IMR-90 (cell line): ENCODE results near the gene PRR5L. TPM values are rescaled to one million over a fixed set of nuclear protein-coding genes. Genes with fewer than 3 reads are reported as not detected.

Experiments
- ATAC-seq: fragments of 200-7000 bp; cut with Tn5 transposase; 2 replicates; pipeline ENCODE4 v1.9.1; 2020; ENCODE audit warnings: low read depth, mild to moderate bottlenecking, moderate library complexity
- BruUV-seq: library from RNA; stranded (reverse); fragments of 400-500 nt; replicated peaks from 2 replicates; lab custom pipeline; 2021; lab: Mats Ljungman, UMichigan
- CTCF ChIA-PET: fragments of 300-600 bp; formaldehyde crosslinking; extraction: SDS; loops from one replicate; lab custom pipeline; 2021; ENCODE audit warnings: antibody characterized with exemption; lab: Yijun Ruan, JAX
- POLR2A ChIA-PET: fragments of 300-600 bp; sonication (Branson Sonifier 250); formaldehyde crosslinking; loops from one replicate; lab custom pipeline; 2022; ENCODE audit warnings: antibody characterized with exemption; ENCODE audit not compliant: unreplicated experiment; lab: Charles Lee
- DNase-seq: peaks from one replicate; pipeline ENCODE4 v3.0.0; 2013
- H2AFZ ChIP-seq: replicated peaks from 2 replicates; pipeline ENCODE3; 2013; ENCODE audit warnings: low read length, mild to moderate bottlenecking; ENCODE audit not compliant: poor library complexity
- H2AK5ac ChIP-seq: 2 replicates; pipeline ENCODE4 v1.6.1; 2013; ENCODE audit warnings: low read depth, low read length, inconsistent platforms
- H2AK9ac ChIP-seq: replicated peaks from 2 replicates; pipeline ENCODE3; 2013; ENCODE audit warnings: mild to moderate bottlenecking, low read depth, low read length, moderate library complexity; ENCODE audit not compliant: poor library complexity
- H2BK120ac ChIP-seq: 2 replicates; pipeline ENCODE4 v1.6.1; 2013; ENCODE audit warnings: low read depth, low read length, inconsistent platforms
- H2BK15ac ChIP-seq: 3 replicates; pipeline ENCODE4 v1.6.1; 2013; ENCODE audit warnings: low read depth, low read length, inconsistent platforms
- H2BK20ac ChIP-seq: 2 replicates; pipeline ENCODE4 v1.6.1; 2013; ENCODE audit warnings: low read depth, mild to moderate bottlenecking, inconsistent platforms, low read length, moderate library complexity
- H2BK5ac ChIP-seq: 2 replicates; pipeline ENCODE4 v1.6.1; 2013; ENCODE audit warnings: mild to moderate bottlenecking, low read depth, low read length, inconsistent platforms; ENCODE audit not compliant: poor library complexity, severe bottlenecking
- H3K14ac ChIP-seq: replicated peaks from 2 replicates; pipeline ENCODE4 v1.6.1; 2013; ENCODE audit warnings: low read depth, low read length, inconsistent platforms
- H3K18ac ChIP-seq: 2 replicates; pipeline ENCODE4 v1.6.1; 2013; ENCODE audit warnings: low read depth, low read length, control low read depth
- H3K23ac ChIP-seq: 2 replicates; pipeline ENCODE4 v1.6.1; 2013; ENCODE audit warnings: low read depth, low read length, inconsistent platforms
- H3K27ac ChIP-seq: 2 replicates; pipeline ENCODE4 v1.5.1; 2013; ENCODE audit warnings: mild to moderate bottlenecking, control low read depth, low read length; ENCODE audit not compliant: insufficient read depth
- H3K27me3 ChIP-seq: 2 replicates; pipeline ENCODE4 v1.6.1; 2013; ENCODE audit warnings: low read length; ENCODE audit not compliant: control insufficient read depth, insufficient read depth
- H3K36me3 ChIP-seq: 2 replicates; pipeline ENCODE4 v1.6.1; 2013; ENCODE audit warnings: low read length, mixed read lengths; ENCODE audit not compliant: control insufficient read depth, insufficient read depth
- H3K4ac ChIP-seq: 2 replicates; pipeline ENCODE4 v1.6.1; 2013; ENCODE audit warnings: low read depth, low read length, inconsistent platforms
- H3K4me1 ChIP-seq: 2 replicates; pipeline ENCODE4 v1.6.1; 2013; ENCODE audit warnings: low read length, mixed read lengths; ENCODE audit not compliant: control insufficient read depth, insufficient read depth
- H3K4me2 ChIP-seq: 2 replicates; pipeline ENCODE4 v1.6.1; 2013; ENCODE audit warnings: low read depth, mild to moderate bottlenecking, control low read depth, low read length, moderate library complexity
- H3K4me3 ChIP-seq: 2 replicates; pipeline ENCODE4 v1.5.1; 2013; ENCODE audit warnings: low read depth, mild to moderate bottlenecking, control low read depth, low read length, moderate library complexity; ENCODE audit not compliant: insufficient read depth
- H3K56ac ChIP-seq: 2 replicates; pipeline ENCODE4 v1.6.1; 2013; ENCODE audit warnings: low read length, inconsistent platforms; ENCODE audit not compliant: insufficient read depth; ENCODE audit errors: extremely low read depth
- H3K79me1 ChIP-seq, 2 experiments: 2 replicates each; pipeline ENCODE4 v1.6.1; 2013; ENCODE audit warnings: low read length in 2 of 2, inconsistent platforms in 1 of 2, low read depth in 1 of 2
- H3K9ac ChIP-seq: 2 replicates; pipeline ENCODE4 v1.6.1; 2013; ENCODE audit warnings: low read depth, low read length, control low read depth
- H3K9me1 ChIP-seq: 2 replicates; pipeline ENCODE4 v1.6.1; 2013; ENCODE audit warnings: low read length, inconsistent platforms; ENCODE audit not compliant: insufficient read depth
- H3K9me3 ChIP-seq: 2 replicates; pipeline ENCODE4 v1.6.1; 2013; ENCODE audit warnings: low read length; ENCODE audit not compliant: control insufficient read depth, insufficient read depth
- H4K20me1 ChIP-seq: 2 replicates; pipeline ENCODE4 v1.6.1; 2013; ENCODE audit warnings: low read length, inconsistent platforms; ENCODE audit not compliant: insufficient read depth
- H4K5ac ChIP-seq: 2 replicates; pipeline ENCODE4 v1.6.1; 2013; ENCODE audit warnings: mild to moderate bottlenecking, low read depth, low read length, control low read depth
- H4K8ac ChIP-seq, 2 experiments: 2 replicates each; pipeline ENCODE4 v1.6.1; 2013; ENCODE audit warnings: low read depth in 2 of 2, low read length in 2 of 2, control low read depth in 1 of 2, inconsistent platforms in 1 of 2
- H4K91ac ChIP-seq: 2 replicates; pipeline ENCODE4 v1.6.1; 2013; ENCODE audit warnings: low read depth, low read length, inconsistent platforms; ENCODE audit not compliant: insufficient read depth
- BHLHE40 ChIP-seq: fragments of 150-350 bp; IDR thresholded peaks from 2 replicates; pipeline ENCODE4 v1.6.1; 2016; ENCODE audit warnings: mild to moderate bottlenecking, low read depth, low read length
- CEBPB ChIP-seq: IDR thresholded peaks from 2 replicates; pipeline ENCODE4 v1.6.1; 2012; ENCODE audit warnings: low read depth, low read length, improper control_type of control experiment
- CHD1 ChIP-seq: IDR thresholded peaks from 2 replicates; pipeline ENCODE4 v1.6.1; 2012; ENCODE audit warnings: low read depth, low read length, improper control_type of control experiment
- MAFK ChIP-seq: IDR thresholded peaks from 2 replicates; pipeline ENCODE4 v1.6.1; 2012; ENCODE audit warnings: low read depth, low read length, improper control_type of control experiment
- MAZ ChIP-seq: IDR thresholded peaks from 2 replicates; pipeline ENCODE4 v1.6.1; 2012; ENCODE audit warnings: low read depth, mild to moderate bottlenecking, low read length, improper control_type of control experiment, moderate library complexity, borderline replicate concordance
- MXI1 ChIP-seq: IDR thresholded peaks from 2 replicates; pipeline ENCODE4 v1.6.1; 2012; ENCODE audit warnings: low read depth, mild to moderate bottlenecking, low read length, moderate library complexity, borderline replicate concordance
- NFE2L2 ChIP-seq: fragments of 150-350 bp; IDR thresholded peaks from 2 replicates; pipeline ENCODE4 v1.6.1; 2016; ENCODE audit warnings: low read depth, mild to moderate bottlenecking, low read length
- RCOR1 ChIP-seq: IDR thresholded peaks from 2 replicates; pipeline ENCODE4 v1.6.1; 2012; ENCODE audit warnings: mild to moderate bottlenecking, low read length, improper control_type of control experiment; ENCODE audit not compliant: insufficient replicate concordance
- RFX5 ChIP-seq: IDR thresholded peaks from 2 replicates; pipeline ENCODE4 v1.8.0; 2012; ENCODE audit warnings: low read depth, mild to moderate bottlenecking, low read length, moderate library complexity
- WGBS, 2 experiments: methylation state at CpG; one replicate each; pipeline versions ENCODE4 v1.1.5 to v1.1.7; 2013; ENCODE audit warnings: missing lambda C conversion rate in 2 of 2; ENCODE audit not compliant: insufficient read length in 1 of 2; ENCODE audit errors: extremely low coverage in 2 of 2; 5-methylcytosine and 5-hydroxymethylcytosine counted together
- dilution Hi-C: fragments of 300-500 bp; cut with HindIII; formaldehyde crosslinking; loops from one replicate; pipeline ENCODE4 v1.14.3; 2018; ENCODE audit warnings: low sequenced_read_pairs; ENCODE audit not compliant: unreplicated experiment
- in situ Hi-C: fragments of 300-500 bp; cut with MboI; formaldehyde crosslinking; loops from 3 replicates; pipeline ENCODE4 v1.14.3; 2019; ENCODE audit warnings: low sequenced_read_pairs, inconsistent platforms, mixed read lengths
- intact Hi-C: fragments of 100-400 bp; cut with micrococcal nuclease; formaldehyde crosslinking; loops from 2 replicates; pipeline ENCODE4 v1.10.0; 2022
- polyA plus RNA-seq, 3 experiments: library from polyadenylated mRNA; depleted of rRNA; stranded (reverse); fragments of >200 nt; gene quantifications; 2 replicates each; pipeline ENCODE4 v1.2.3, GENCODE V29; 2012; ENCODE audit warnings: low replicate concordance in 1 of 3
- total RNA-seq: library from RNA; depleted of rRNA; stranded (reverse); fragments of >200 nt; gene quantifications from 2 replicates; pipeline ENCODE4 v1.2.3, GENCODE V29; 2012
- TF ChIP-seq, protein P1 (sequence below): fragments of 150-350 bp; IDR thresholded peaks from 2 replicates; pipeline ENCODE4 v1.6.1; 2016; ENCODE audit warnings: low read depth, mild to moderate bottlenecking, low read length, moderate library complexity, borderline replicate concordance

The PRR5L gene
- total and polyA plus RNA-seq, 2 of the 4 experiments (the other 2 are of a cell fraction): 2.9 to 3.6 TPM

DNA sequence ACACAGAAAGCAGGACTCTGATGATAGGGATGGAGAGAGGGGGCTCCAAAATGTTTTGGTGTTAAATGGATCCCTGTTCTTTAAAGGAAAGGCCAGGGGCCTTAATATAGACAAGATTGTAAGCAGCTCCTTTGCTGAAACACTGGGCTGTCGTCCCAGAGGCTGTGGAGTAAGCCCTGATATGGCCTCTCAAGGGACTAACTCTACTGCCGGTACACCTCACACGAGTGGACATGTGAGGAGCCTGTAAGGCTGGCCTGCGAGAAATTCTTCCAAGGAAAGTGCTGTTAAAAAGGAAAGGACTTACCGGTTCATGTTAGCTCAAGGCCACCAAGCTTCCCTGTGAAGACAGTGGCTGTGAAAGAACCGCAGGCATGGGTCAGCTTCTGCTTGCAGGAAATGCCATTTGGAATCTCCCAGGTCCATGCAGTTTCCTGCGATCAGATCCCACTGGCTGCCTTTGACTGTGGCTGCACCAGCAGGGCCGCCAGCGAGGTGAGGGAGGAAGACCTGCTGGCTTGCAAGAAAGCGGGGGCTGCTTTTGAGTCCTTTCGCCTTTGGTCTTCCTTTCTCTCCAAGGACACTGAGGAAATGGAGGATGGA, 106.6 kb downstream of the PRR5L start:
- Histone ChIP-seq H3K56ac (no peak overlapping the region), H2AK5ac (no peak overlapping the region), H3K14ac (no peak overlapping the region), H3K9me1 (peaks cover 21% of the 10 kb centered on the region), H3K9ac (no peak overlapping the region), H3K27me3 (no peaks in the 10 kb centered on the region; the same call in 1 of the 2 replicates), H4K5ac (no peak overlapping the region), H2BK120ac (no peak overlapping the region; the same call in 1 of the 2 replicates), H2BK15ac (no peak overlapping the region), H3K4me2 (no peak overlapping the region), H3K4me3 (no peak overlapping the region), H2BK5ac (no peak overlapping the region), H2AK9ac (no peak overlapping the region), H2AFZ (no peak overlapping the region), H2BK20ac (no peak overlapping the region), H4K91ac (no peak overlapping the region), H4K8ac (no peak overlapping the region), H3K36me3 (no peaks in the 10 kb centered on the region; the same call in 1 of the 2 replicates), H3K4ac (no peak overlapping the region), H3K27ac (no peak overlapping the region), H3K9me3 (no peaks in the 10 kb centered on the region), H3K79me1 (no peaks in the 10 kb centered on the region), H4K20me1 (no peaks in the 10 kb centered on the region; the same call in 1 of the 2 replicates), H3K18ac (no peak overlapping the region), H3K4me1 (peaks cover 16% of the 10 kb centered on the region), H3K23ac (no peak overlapping the region)
- in situ Hi-C loops (no loop called here), intact Hi-C loops (no loop called here), dilution Hi-C loops (no loop called here)
- ATAC-seq: no peak
- 98% methylated on average over 9 of the region's 11 CpGs; no CpG with 5 or more reads in 1 of the 2 experiments for WGBS, 2 experiments
- BruUV-seq: no TSS peak
- TF ChIP-seq NFE2L2 (no peak), MXI1 (no peak), RCOR1 (no peak), CHD1 (no peak), MAZ (no peak), BHLHE40 (no peak), MAFK (no peak), RFX5 (no peak), CEBPB (no peak)
- TF ChIP-seq, protein P1, sequence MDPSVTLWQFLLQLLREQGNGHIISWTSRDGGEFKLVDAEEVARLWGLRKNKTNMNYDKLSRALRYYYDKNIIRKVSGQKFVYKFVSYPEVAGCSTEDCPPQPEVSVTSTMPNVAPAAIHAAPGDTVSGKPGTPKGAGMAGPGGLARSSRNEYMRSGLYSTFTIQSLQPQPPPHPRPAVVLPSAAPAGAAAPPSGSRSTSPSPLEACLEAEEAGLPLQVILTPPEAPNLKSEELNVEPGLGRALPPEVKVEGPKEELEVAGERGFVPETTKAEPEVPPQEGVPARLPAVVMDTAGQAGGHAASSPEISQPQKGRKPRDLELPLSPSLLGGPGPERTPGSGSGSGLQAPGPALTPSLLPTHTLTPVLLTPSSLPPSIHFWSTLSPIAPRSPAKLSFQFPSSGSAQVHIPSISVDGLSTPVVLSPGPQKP: no peak
- ChIA-PET CTCF (no interaction called here), POLR2A (no interaction called here)
- no peak for DNase-seq
